NOMO-1 treated with DMSO at 0.1 percent for 48 hours (cell line): ENCODE data around the gene KLHL40.

ENCODE experiments used
- DNase-seq: peaks from one replicate; lab custom pipeline; 2025; ENCODE audit not compliant: unreplicated experiment; lab: John Stamatoyannopoulos, UW

The KLHL40 gene

DNA sequence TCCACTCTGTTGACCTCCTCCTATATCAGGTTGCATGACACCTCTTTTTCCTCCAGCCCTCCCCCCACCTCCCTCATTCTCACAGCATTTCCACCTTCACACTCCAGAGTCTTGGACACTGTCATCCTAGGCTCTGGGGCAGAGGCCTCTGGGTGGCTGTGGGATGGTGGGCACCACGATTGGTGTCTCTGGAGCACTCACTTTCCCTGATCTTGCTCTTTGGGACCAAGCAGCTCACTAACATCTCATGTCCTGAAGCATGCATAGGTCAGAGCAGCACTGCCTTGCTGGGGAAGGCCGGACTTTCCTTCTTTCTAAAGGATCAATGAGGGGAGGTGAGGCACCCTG is 16.9 kb upstream of the KLHL40 start:
- no peak for DNase-seq

DNA sequence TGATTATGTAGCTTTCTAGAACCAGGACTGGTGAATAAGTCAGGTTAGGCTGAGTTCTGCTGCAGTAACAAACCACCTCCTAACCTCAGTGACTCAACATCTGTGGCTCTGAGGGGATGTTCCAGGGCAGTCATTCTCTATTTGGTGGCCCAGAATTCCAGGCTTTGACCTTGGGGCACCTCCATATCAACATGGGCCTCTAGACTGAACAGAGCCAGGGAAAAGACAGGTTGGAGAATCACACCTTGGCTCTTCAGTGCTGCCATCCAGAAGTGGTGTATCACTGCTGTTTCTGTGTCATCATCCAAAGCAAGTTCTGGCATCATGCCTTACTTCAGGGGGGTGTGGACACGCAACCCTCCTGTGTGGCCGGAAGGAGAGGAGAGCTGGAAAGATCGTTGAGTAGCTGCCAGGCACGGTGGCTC is 16.5 kb upstream of the KLHL40 start:
- no peak for DNase-seq

DNA sequence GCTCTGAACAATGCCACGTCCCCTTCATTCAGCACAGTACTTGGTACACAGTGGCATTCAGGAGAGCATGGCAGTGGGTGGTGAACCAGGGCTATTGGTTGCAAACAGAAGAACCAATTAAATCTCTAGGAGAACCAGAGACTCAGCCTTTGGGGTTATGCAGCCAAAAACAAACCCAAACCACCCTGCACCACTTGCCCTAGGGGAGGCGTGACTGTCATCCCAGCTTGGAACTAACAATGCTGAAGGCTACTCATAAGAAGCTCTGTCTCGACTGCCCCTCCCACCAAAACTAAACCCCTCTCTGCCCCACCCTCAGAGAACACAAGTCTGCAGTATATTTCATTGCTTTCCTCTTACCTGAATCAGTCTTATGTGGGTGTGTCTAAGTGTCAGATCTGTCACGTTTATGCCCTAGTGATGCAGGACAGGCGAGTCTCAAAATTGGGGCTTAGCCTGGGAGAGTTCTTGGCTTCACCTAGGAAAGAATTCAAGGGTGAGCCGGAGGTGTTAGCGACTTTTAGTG is 15.2 kb upstream of the KLHL40 start:
- no peak for DNase-seq

DNA sequence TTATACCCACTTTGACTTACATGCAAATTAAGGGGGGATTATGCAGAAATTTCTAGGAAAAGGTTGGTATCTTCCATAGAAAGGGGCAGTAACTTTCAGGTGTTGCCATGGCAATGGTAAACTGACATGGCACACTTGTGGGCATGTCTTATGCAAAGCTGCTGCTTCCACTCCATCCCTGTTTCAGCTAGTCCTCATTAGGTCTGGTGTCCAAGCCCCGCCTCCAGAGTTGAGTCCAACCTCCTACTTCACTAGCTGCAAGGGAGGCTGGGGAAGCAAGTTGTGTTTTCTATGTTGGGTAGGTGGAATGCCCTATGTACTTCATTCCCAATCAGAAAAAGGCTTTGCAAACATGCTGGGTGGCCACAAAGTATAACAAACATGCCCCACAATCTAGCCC is 14.7 kb upstream of the KLHL40 start:
- no peak for DNase-seq

DNA sequence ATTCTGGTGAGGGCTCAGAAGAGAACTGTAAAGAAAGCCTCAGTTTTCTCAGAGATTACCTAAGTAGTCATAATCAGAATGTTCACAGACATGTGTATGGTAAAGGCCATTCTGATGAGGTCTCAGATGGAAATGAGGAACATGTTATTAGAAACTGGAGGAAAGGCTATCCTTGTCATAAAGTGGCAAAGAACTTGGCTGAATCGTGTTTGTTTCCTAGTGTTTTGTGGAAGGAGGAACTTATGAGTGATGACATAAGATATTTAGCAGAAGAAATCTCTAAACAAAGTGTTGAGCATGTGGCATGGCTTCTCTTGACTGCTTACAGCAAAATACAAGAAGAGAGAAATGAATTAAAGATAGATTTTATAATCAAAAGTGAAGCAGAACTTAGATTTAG is 12.8 kb upstream of the KLHL40 start:
- peak; percentile 4 for DNase-seq

DNA sequence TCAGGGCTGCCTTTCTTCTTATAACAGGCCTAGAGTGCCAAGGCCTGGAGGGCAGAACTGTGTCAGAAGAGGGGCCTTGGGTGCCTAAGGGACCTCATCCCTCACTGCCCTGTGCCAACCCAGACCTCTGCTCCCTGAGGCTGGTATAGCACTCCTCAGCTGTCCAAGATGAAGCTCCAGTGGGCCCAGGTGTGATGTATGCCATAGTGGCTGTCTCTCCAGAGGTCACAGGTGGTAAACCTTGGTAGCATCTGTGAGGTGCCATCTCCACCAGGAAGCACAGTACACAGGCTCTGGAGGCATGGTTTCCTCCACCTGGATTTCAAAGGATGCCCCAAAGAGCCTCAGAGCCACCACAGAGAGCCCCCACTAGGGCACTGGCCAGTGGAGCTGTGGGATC is 12.3 kb upstream of the KLHL40 start:
- DNase-seq = no peak

DNA sequence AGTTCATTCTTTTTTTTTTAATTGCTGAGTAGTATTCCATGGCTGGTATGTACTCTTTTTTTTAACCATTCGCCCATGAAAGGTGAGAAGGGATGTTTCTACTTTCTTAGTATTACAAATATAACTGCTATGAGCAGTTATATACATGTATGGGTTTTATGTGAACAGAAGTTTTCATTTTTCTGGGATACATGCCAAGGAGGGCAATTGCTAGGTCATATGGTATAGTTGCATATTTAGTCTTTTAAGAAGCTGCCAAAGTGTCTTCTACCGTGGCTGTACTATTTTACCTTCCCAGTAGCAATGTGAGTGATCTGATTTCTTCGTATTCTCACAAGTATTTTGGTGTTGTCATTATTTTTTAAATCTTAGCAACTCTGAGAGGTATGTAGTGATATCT is 11.2 kb upstream of the KLHL40 start:
- DNase-seq = no peak

DNA sequence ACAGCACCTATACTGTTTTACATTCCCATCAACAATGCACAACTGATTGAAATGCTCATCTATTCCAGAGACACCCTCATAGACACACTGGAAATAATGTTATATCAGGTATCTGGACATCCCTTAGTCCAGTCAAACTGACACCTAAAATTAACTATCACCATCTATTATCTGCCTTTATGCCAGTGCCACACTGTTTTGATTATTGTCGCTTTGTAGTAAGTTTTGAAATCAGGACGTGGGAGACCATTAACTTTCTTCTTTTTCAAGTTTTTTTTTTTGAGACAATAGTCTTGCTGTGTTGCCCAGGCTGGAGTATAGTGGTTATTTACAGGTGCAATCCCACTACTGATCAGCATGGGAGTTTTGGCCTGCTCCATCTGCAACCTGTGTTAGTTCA is 9.4 kb upstream of the KLHL40 start:
- DNase-seq = no peak

DNA sequence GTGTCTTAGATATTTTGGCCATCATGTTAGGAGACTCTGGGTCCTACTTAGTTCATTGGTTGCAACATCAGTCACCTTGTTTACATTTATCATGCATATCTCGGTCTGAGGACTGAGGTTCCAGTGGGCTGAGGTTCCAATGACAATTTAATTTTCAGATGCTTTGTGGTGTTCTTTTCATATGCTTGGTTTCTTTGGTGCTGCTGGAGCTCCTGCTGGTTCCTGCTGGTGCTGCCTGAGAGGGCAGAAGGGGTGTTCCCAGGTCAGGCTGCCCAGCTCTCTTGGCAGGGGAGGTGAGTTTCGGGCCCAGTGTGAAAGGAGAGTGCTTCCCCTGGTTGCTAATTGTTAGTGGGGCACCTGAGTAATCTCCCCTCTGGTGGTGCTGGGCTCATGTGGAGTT is 6.9 kb upstream of the KLHL40 start:
- DNase-seq = no peak

DNA sequence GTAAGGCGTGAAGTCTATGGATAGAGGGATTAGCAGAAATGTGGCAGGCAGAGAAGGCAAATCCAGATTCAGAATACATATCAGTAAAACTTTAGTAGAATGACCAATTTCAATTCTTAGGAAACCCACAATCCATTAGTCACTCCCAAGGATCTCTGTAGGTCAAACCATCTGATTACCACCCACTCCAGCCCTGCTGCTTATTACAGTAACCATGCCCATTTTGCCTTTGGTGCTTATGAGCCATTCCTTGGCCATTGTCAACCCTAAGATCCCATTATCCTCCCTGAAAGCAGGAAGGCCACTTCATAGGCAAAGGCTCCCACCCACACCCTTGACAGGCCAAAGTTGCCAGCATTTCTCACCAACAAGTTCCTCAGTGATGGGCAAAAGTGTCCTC is 5.1 kb upstream of the KLHL40 start:
- DNase-seq = no peak

DNA sequence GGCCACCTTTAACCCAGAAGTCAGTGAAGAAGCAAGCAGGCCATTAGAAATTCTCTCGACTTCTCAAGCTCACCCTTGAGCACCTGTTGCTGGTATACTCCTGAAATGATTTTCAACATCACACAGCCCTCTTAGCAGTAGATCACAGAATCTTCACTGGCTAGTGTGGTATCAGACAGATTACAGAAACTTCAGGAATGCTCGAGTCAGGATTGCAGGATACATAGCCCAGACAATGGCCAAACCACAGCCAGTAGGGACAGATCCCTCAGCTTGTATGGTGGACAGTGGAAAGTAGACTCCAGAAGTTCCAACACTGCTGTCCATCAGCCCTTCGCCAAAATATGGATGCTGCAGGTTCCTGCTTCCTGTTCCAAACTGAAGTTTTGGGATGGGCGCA is 4.5 kb upstream of the KLHL40 start:
- DNase-seq = no peak

DNA sequence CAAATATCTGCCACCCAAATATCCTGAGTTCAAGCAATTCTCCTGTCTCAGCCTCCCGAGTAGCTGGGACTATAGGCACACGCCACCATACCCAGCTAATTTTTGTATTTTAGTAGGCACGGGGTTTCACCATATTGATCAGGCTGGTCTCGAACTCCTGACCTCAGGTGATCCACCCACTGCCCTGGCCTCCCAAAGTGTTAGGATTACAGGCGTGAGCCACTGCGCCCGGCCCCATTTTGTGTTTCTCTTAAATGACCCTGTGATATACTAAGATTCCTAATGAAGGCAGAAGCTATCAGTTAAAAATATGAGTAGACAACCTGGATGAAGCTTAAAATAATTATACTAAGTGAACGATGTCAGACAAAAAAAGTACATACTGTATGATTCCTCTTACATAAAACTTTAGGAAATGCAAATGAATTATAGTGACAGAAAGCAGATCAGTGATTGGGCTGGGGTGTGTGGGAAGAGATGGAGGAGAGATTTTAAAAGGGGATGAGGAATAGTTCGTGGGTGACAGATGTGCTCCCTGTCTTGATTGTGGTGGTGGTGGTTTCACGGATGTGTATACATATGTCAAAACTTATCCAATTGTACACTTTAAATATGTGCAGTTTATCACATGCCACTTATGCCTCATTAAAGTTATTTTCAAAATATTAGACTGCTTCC is 3.8 kb upstream of the KLHL40 start:
- DNase-seq = no peak

DNA sequence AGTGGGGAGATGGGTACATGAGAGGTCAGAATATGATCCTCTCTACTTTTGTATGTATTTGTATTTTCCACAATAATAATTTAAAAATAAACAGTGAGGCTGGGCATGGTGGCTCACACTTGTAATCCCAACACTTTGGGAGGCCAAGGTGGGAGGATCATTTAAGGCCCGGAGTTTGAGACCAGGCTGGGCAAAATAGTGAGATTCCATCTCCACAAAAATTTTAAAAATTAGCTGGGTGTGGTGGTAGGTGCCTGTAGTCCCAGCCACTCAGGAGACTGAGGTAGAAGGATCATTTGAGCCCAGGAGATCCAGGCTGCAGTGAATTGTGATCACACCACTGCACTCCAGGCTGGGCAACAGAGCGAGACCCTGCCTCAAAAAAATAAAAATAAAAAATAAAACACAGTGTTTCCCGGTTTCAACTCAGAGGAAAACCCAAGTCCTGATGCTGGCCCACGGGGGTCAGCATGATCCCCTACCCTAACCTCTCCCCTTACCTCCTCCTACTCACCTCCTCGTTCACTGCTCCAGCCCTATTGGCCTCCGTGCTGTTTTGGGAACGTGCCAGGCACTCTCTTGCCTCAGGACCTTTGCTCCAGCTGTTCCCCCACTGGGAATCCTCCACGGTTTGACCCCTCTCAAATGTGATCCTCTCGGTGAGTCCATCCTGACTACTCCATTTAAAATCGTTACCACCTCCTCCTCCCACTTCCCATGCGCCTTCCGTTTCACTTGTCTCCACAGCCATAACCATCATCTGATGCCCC is 2.9 kb upstream of the KLHL40 start:
- no peak for DNase-seq

DNA sequence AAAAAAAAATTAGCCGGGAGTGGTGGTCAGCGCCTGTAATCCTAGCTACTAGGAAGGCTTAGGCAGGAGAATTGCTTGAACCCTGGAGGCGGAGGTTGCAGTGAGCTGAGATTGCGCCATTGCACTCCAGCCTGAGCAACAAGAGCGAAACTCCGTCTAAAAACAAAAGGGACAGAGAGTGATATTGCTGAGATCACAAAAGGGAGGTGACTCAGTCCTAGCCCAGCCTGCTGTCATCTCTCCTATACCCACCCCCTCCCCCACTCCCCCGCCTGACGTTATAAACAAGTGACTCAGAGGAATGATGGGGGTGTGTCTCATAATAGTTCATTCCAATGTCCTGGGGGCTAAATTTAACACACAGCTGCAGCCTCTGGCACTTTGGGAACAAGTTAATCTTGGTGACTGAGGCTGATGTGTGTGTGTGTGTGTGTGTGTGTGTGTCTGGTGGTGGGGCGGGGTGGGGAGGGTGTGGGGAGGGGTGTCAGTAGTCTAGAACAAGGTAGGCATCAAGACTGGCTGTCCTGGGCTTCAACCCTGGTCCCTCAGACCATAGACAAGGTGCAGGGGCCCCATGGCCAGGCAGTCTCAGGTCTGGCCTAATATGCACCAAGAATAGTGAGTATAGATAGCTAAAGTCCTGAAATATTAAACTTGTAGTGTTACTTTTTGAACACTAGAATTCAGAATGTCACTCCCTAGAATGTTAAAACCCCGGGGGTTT is 1.3 kb upstream of the KLHL40 start:
- DNase-seq = peak; percentile 87

DNA sequence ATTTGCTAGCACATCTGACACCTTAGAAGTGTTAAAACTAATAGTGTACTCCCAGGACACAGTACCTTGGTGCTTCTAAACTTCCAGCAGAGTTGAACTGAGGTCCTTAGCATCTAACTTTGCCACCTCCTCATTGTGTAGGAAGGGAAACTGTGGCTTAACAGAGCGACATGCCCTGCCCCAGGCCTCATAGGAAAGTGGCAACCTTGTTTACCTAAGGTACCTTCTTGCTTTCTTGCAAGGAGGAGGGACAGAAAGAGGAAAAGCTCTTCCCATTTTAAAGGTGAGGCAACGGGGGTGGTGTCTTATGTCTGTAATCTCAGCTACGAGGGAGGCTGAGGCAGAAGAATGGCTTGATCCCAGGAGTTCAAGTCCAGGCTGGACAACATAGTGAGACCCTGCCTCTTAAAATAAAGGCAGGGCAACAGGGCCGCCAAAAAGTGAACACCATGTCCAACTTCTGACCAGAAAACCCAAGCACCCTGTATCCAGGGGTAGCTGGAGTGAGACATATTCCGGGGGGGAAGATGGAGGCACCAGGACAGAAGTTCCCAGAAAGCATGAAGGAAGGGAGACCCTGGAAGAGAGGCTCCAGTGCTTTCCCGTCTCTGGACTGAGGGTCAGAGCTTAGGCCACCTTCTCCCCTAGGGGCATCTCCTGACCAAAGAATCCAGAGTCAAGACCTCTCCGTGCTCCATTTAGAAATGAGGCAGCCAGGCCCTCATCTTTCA is 540 bp upstream of the KLHL40 start:
- no peak for DNase-seq

DNA sequence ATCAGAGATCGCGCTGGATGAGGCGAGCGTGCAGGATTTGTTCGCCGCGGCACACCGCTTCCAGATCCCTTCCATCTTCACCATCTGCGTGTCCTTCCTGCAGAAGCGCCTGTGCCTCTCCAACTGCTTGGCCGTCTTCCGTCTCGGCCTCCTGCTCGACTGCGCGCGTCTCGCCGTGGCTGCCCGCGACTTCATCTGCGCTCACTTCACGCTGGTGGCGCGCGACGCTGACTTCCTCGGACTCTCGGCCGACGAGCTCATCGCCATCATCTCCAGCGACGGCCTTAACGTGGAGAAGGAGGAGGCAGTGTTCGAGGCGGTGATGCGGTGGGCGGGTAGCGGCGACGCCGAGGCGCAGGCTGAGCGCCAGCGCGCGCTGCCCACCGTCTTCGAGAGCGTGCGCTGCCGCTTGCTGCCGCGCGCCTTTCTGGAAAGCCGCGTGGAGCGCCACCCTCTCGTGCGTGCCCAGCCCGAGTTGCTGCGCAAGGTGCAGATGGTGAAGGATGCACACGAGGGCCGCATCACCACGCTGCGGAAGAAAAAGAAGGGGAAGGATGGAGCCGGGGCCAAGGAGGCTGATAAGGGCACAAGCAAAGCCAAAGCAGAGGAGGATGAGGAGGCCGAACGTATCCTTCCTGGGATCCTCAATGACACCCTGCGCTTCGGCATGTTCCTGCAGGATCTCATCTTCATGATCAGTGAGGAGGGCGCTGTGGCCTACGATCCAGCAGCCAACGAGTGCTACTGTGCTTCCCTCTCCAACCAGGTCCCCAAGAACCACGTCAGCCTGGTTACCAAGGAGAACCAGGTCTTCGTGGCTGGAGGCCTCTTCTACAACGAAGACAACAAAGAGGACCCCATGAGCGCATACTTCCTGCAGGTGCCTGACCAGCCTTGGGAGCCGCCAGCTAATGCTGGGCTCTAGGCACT is 819 bp downstream of the KLHL40 start:
- DNase-seq = no peak

DNA sequence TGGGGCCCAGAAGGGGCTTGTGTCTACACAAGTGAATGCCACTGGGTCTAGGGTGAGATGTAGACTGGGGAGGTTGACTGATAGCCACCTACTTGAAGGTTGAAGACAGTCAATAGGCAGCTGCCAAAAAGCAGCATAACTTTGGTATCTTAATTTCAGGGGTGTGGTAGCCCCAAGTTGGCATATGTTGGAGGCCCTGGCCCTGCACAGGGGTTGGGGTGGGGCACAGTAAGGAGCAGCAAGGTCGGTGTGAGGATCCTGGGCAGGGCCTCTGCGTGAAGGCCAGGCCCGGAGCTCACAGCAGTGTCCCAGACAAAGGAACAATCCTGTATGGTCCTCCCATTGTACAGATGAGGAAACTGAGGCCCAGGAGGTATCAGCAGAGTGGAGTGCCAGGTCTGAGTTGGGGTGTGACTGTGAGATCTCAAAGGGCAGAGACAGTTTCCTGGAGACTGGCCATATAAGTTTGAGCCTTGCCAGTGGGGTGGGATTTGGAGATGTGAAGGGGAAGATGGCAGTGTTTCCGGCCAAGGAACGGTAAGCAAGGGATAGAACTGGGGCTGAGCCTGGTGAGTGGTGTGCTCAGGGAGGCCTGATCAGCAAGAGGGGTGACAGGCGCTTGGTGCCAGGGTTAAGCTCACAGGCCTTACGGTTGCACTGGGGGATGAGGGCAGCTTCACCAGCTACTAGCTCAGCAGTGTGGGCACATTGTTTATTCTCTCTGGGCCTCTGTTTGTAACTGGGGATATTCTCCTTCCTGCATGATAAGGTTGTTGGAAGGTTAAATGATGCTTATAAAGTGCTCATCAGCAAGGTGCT is 1.7 kb downstream of the KLHL40 start:
- no peak for DNase-seq

DNA sequence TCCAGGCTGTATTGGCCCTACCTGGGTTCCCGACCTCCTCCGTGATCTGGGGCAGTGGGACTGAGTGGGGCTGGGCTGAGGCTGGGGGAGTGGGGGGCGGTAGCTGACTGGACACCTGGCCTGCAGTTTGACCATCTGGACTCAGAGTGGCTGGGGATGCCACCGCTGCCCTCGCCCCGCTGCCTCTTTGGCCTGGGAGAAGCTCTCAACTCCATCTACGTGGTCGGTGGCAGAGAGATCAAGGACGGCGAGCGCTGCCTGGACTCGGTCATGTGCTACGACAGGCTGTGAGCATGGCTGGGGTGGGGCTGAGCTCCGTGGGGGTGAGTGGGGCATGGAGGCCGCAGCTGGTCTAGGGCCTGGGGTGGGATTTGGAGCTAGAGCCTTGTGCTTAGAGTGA is 2.7 kb downstream of the KLHL40 start:
- no peak for DNase-seq
